Measurements from ENCODE around the gene F8.

- no peak for TF ChIP-seq CTCF (IDR thresholded peaks at IDR 0.05)
- no peak for TF ChIP-seq POLR2A (IDR thresholded peaks at IDR 0.05)
- TF ChIP-seq POLR2AphosphoS5 (IDR thresholded peaks at IDR 0.05) = no peak
Measured at GRCh38 chrX:154793084-154793795, 229.3 kb downstream of the F8 start.
